ENCODE results near the gene MERTK. TPM values are rescaled to one million over a fixed set of nuclear protein-coding genes. Genes with fewer than 3 reads are reported as not detected.
"Not testable (repeated sequence)": the region's sequence is repeated elsewhere in the genome, so short reads cannot be mapped to it uniquely, and the experiment has no call there.

MERTK gene
- total RNA-seq, 1 experiment from 2014 or later: 14.5 TPM

GRCh38 chr2:111865124-111865523 is 33.3 kb upstream of the MERTK start:
- H3K27me3 ChIP-seq (ENCODE audit: control insufficient read depth, insufficient read depth, low read length); H3K4me1 ChIP-seq (ENCODE audit: control insufficient read depth, insufficient read depth, low read length); H3K27ac ChIP-seq (ENCODE audit: low read length); H3K36me3 ChIP-seq (ENCODE audit: control insufficient read depth, insufficient read depth, low read length); ATAC-seq; H3K9me3 ChIP-seq (ENCODE audit: control insufficient read depth, insufficient read depth, low read depth, low read length); H3K4me3 ChIP-seq (ENCODE audit: low read depth in 2 of 2, low read length in 2 of 2); intact Hi-C loops (cut with micrococcal nuclease; ENCODE audit: unreplicated experiment); DNase-seq (ENCODE audit: low read depth, low spot score); BruUV-seq (replicated peaks); POLR2A ChIA-PET; CTCF ChIA-PET; in situ Hi-C loops (cut with HindIII; ENCODE audit: low pct_unique_long_range_greater_than_20kb, low sequenced_read_pairs): not testable (repeated sequence)

GRCh38 chr2:111872806-111873205 is 25.6 kb upstream of the MERTK start:
- H3K4me3 ChIP-seq (ENCODE audit: low read depth in 2 of 2, low read length in 2 of 2); BruUV-seq (replicated peaks); H3K9me3 ChIP-seq (ENCODE audit: control insufficient read depth, insufficient read depth, low read depth, low read length); in situ Hi-C loops (cut with HindIII; ENCODE audit: low pct_unique_long_range_greater_than_20kb, low sequenced_read_pairs); CTCF ChIA-PET; POLR2A ChIA-PET; ATAC-seq; H3K4me1 ChIP-seq (ENCODE audit: control insufficient read depth, insufficient read depth, low read length); H3K36me3 ChIP-seq (ENCODE audit: control insufficient read depth, insufficient read depth, low read length); intact Hi-C loops (cut with micrococcal nuclease; ENCODE audit: unreplicated experiment); DNase-seq (ENCODE audit: low read depth, low spot score); H3K27ac ChIP-seq (ENCODE audit: low read length); H3K27me3 ChIP-seq (ENCODE audit: control insufficient read depth, insufficient read depth, low read length): not testable (repeated sequence)

- H3K36me3 ChIP-seq (ENCODE audit: control insufficient read depth, insufficient read depth, low read length): no peaks in the 10 kb centered on the region; the same call in 1 of the 2 replicates
- no peaks in the 10 kb centered on the region for H3K9me3 ChIP-seq (ENCODE audit: control insufficient read depth, insufficient read depth, low read depth, low read length)
- ATAC-seq (peak; percentile 98), DNase-seq (ENCODE audit: low read depth, low spot score) (peak; percentile 68)
- no TSS peak for BruUV-seq (replicated peaks)
- intact Hi-C loops (cut with micrococcal nuclease; ENCODE audit: unreplicated experiment): no loop called here
- POLR2A ChIA-PET: no interaction called here
- in situ Hi-C loops (cut with HindIII; ENCODE audit: low pct_unique_long_range_greater_than_20kb, low sequenced_read_pairs): no loop called here
- H3K4me3 ChIP-seq (ENCODE audit: low read depth in 2 of 2, low read length in 2 of 2): peak within 1 kb of the TSS; percentile 97 to 98
- H3K27ac ChIP-seq (ENCODE audit: low read length): peak within 1 kb of the TSS; percentile 95
- H3K4me1 ChIP-seq (ENCODE audit: control insufficient read depth, insufficient read depth, low read length): peaks cover 4% of the 10 kb centered on the region
- CTCF ChIA-PET: interaction anchor here (0.6 kb wide), 1 partner anchor 9 kb away, joined by 3 read pairs; no protein-coding TSS in a partner anchor
- no peaks in the 10 kb centered on the region for H3K27me3 ChIP-seq (ENCODE audit: control insufficient read depth, insufficient read depth, low read length)
- TF ChIP-seq SIN3A (IDR thresholded peaks at IDR 0.05; ENCODE audit: borderline replicate concordance, insufficient read depth, low read depth, low read length): peak; percentile 92; the same call in 1 of the 2 replicates
- TF ChIP-seq TCF7L2 (IDR thresholded peaks at IDR 0.05; ENCODE audit: low read depth, low read length): peak; percentile 27; the same call in 1 of the 2 replicates
- peak; percentile 96 for TF ChIP-seq POLR2AphosphoS5 (IDR thresholded peaks at IDR 0.05; ENCODE audit: low read depth, low read length)
- no peak for TF ChIP-seq CTCF (IDR thresholded peaks at IDR 0.05)
- TF ChIP-seq REST (IDR thresholded peaks at IDR 0.05; ENCODE audit: insufficient read depth in 1 of 2, low read depth in 2 of 2, low read length in 1 of 2): 0 out of 4 replicates have a peak, but pooled peaks of 1 of the 2 experiments have one; percentile 14
Measured at GRCh38 chr2:111883661-111884591, 14.5 kb upstream of the MERTK start, which contains the start of gene ANAPC1. Gene ANAPC1, minus strand, starts transcription at chr2:111884193. Its CDS starts 3,368 bp downstream, at chr2:111880825.
